Muscle layer of colon (tissue), 2 donors: ENCODE measurements around the gene FMO1.
"Not testable (repeated sequence)": the region's sequence is repeated elsewhere in the genome, so short reads cannot be mapped to it uniquely, and the experiment has no call there.

Experiments
- H3K27ac ChIP-seq: one replicate; pipeline ENCODE4 v1.7.0; 2013; ENCODE audit warnings: low read depth, mild to moderate bottlenecking, low read length, moderate library complexity
- H3K27me3 ChIP-seq, 2 donors: one replicate each; pipeline ENCODE4 v1.7.0; 2013; ENCODE audit warnings: low read length in 2 of 2, mild to moderate bottlenecking in 2 of 2; ENCODE audit not compliant: insufficient read depth in 2 of 2, control insufficient read depth in 1 of 2
- H3K36me3 ChIP-seq: one replicate; pipeline ENCODE4 v1.7.0; 2013; ENCODE audit warnings: mild to moderate bottlenecking, low read length; ENCODE audit not compliant: insufficient read depth
- H3K4me1 ChIP-seq: one replicate; pipeline ENCODE4 v1.7.0; 2013; ENCODE audit warnings: mild to moderate bottlenecking, low read length; ENCODE audit not compliant: insufficient read depth
- H3K4me3 ChIP-seq, 2 donors: one replicate each; pipeline ENCODE4 v1.7.0; 2013; ENCODE audit warnings: low read length in 2 of 2, low read depth in 1 of 2, mild to moderate bottlenecking in 1 of 2, moderate library complexity in 1 of 2
- H3K9ac ChIP-seq: one replicate; pipeline ENCODE4 v1.7.0; 2013; ENCODE audit warnings: low read length
- H3K9me3 ChIP-seq: one replicate; pipeline ENCODE4 v1.7.0; 2013; ENCODE audit warnings: mild to moderate bottlenecking, low read length
- donor health status: abdominal sarcoma.
- donor health status: Adenocarcinoma of cecum.

Gene FMO1

GRCh38 chr1:171290621-171291020 lies 42.3 kb downstream of the FMO1 start:
- H3K9ac ChIP-seq = no peak overlapping the region
- no peaks in the 10 kb centered on the region for H3K36me3 ChIP-seq
- no peak overlapping the region for H3K27ac ChIP-seq
- H3K4me3 ChIP-seq = no peak overlapping the region
- no peaks in the 10 kb centered on the region for H3K4me1 ChIP-seq
- H3K27me3 ChIP-seq = no peaks in the 10 kb centered on the region
- no peaks in the 10 kb centered on the region for H3K9me3 ChIP-seq

- Histone ChIP-seq H3K4me3 (no peak overlapping the region), H3K36me3 (no peaks in the 10 kb centered on the region), H3K9ac (no peak overlapping the region), H3K27ac (no peak overlapping the region), H3K9me3 (no peaks in the 10 kb centered on the region), H3K27me3 (no peaks in the 10 kb centered on the region), H3K4me1 (no peaks in the 10 kb centered on the region)
Measured at GRCh38 chr1:171292799-171293198, 44.5 kb downstream of the FMO1 start.

- H3K36me3 ChIP-seq, H3K4me3 ChIP-seq, H3K4me1 ChIP-seq, H3K27ac ChIP-seq, H3K9ac ChIP-seq, H3K27me3 ChIP-seq: not testable (repeated sequence)
- H3K9me3 ChIP-seq = peaks cover 11% of the 10 kb centered on the region
Measured at GRCh38 chr1:171295383-171295782, 47.1 kb downstream of the FMO1 start.

- Histone ChIP-seq H3K4me3 (no peak overlapping the region), H3K9me3 (peaks cover 11% of the 10 kb centered on the region), H3K4me1 (no peaks in the 10 kb centered on the region), H3K9ac (no peak overlapping the region), H3K27me3 (no peaks in the 10 kb centered on the region), H3K27ac (no peak overlapping the region), H3K36me3 (no peaks in the 10 kb centered on the region)
Measured at GRCh38 chr1:171295821-171296220, 47.5 kb downstream of the FMO1 start.

- H3K27ac ChIP-seq = no peak overlapping the region
- H3K9ac ChIP-seq = no peak overlapping the region
- no peak overlapping the region for H3K4me3 ChIP-seq
- H3K36me3 ChIP-seq = no peaks in the 10 kb centered on the region
- peaks cover 11% of the 10 kb centered on the region for H3K9me3 ChIP-seq
- H3K4me1 ChIP-seq = no peaks in the 10 kb centered on the region
- H3K27me3 ChIP-seq = no peaks in the 10 kb centered on the region
Measured at GRCh38 chr1:171296897-171297296, 48.6 kb downstream of the FMO1 start.

- Histone ChIP-seq H3K27ac (no peak overlapping the region), H3K9ac (no peak overlapping the region), H3K4me3 (no peak overlapping the region), H3K9me3 (peaks cover 11% of the 10 kb centered on the region), H3K27me3 (no peaks in the 10 kb centered on the region), H3K36me3 (no peaks in the 10 kb centered on the region), H3K4me1 (no peaks in the 10 kb centered on the region)
Measured at GRCh38 chr1:171298696-171299095, 50.4 kb downstream of the FMO1 start.

- H3K4me3 ChIP-seq = no peak overlapping the region
- no peaks in the 10 kb centered on the region for H3K36me3 ChIP-seq
- no peaks in the 10 kb centered on the region for H3K27me3 ChIP-seq
- H3K4me1 ChIP-seq = no peaks in the 10 kb centered on the region
- peaks cover 11% of the 10 kb centered on the region for H3K9me3 ChIP-seq
- H3K9ac ChIP-seq = no peak overlapping the region
- H3K27ac ChIP-seq = no peak overlapping the region
Measured at GRCh38 chr1:171299342-171299741, 51.0 kb downstream of the FMO1 start.

- H3K4me1 ChIP-seq = no peaks in the 10 kb centered on the region
- no peaks in the 10 kb centered on the region for H3K27me3 ChIP-seq
- no peak overlapping the region for H3K4me3 ChIP-seq
- no peaks in the 10 kb centered on the region for H3K36me3 ChIP-seq
- no peak overlapping the region for H3K9ac ChIP-seq
- peaks cover 11% of the 10 kb centered on the region for H3K9me3 ChIP-seq
- H3K27ac ChIP-seq = no peak overlapping the region
Measured at GRCh38 chr1:171300401-171300800, 52.1 kb downstream of the FMO1 start.

GRCh38 chr1:171310661-171311087 lies 62.4 kb downstream of the FMO1 start:
- Histone ChIP-seq H3K4me1 (no peaks in the 10 kb centered on the region), H3K27ac (no peak overlapping the region), H3K9me3 (no peaks in the 10 kb centered on the region), H3K27me3 (no peaks in the 10 kb centered on the region), H3K36me3 (no peaks in the 10 kb centered on the region), H3K9ac (no peak overlapping the region), H3K4me3 (no peak overlapping the region)

- Histone ChIP-seq H3K27ac (no peak overlapping the region), H3K4me3 (no peak overlapping the region), H3K4me1 (no peaks in the 10 kb centered on the region), H3K9ac (no peak overlapping the region), H3K36me3 (no peaks in the 10 kb centered on the region), H3K27me3 (no peaks in the 10 kb centered on the region), H3K9me3 (no peaks in the 10 kb centered on the region)
Measured at GRCh38 chr1:171311771-171312558, 63.7 kb downstream of the FMO1 start.

- Histone ChIP-seq H3K36me3 (no peaks in the 10 kb centered on the region), H3K4me3 (peak overlapping the region in 1 of 2 donors; percentile 21), H3K4me1 (no peaks in the 10 kb centered on the region), H3K9me3 (no peaks in the 10 kb centered on the region), H3K27me3 (no peaks in the 10 kb centered on the region), H3K27ac (no peak overlapping the region), H3K9ac (peak overlapping the region; percentile 22)
Measured at GRCh38 chr1:171313319-171313834, 65.1 kb downstream of the FMO1 start.

GRCh38 chr1:171313835-171314320 lies 65.6 kb downstream of the FMO1 start, which contains the start of gene FMO4:
Gene FMO4, plus strand, starts transcription at chr1:171314183. Its CDS starts 5,643 bp downstream, at chr1:171319826.
- H3K27ac ChIP-seq = peak within 1 kb of the TSS; percentile 13
- H3K9ac ChIP-seq = peak within 1 kb of the TSS; percentile 22

More at GRCh38 chr1:171313835-171314320, 65.6 kb downstream of the FMO1 start, which contains the start of gene FMO4:
- Histone ChIP-seq H3K4me3 (peak within 1 kb of the TSS in 1 of 2 donors; percentile 21), H3K9me3 (no peaks in the 10 kb centered on the region), H3K27me3 (no peaks in the 10 kb centered on the region), H3K36me3 (no peaks in the 10 kb centered on the region), H3K4me1 (no peaks in the 10 kb centered on the region)
